SJCRH30 (cell line): ENCODE measurements around the gene GFOD1. TPM values are rescaled to one million over a fixed set of nuclear protein-coding genes. Genes with fewer than 3 reads are reported as not detected.
"Not testable (repeated sequence)": the region's sequence is repeated elsewhere in the genome, so short reads cannot be mapped to it uniquely, and the experiment has no call there.

Source experiments
- DNase-seq, 2 experiments: peaks; one replicate each; pipeline ENCODE4 v3.0.0-alpha.2; 2015 to 2020
- H3K27ac ChIP-seq: fragments of 250-450 bp; sonication (Bioruptor Pico); 2 replicates; pipeline ENCODE4 v1.5.1; 2020; ENCODE audit warnings: mild to moderate bottlenecking, moderate library complexity
- H3K27me3 ChIP-seq: fragments of 250-450 bp; sonication (Bioruptor Pico); 2 replicates; pipeline ENCODE4 v1.5.1; 2020; ENCODE audit warnings: mild to moderate bottlenecking, moderate library complexity
- H3K36me3 ChIP-seq: fragments of 250-450 bp; sonication (Bioruptor Pico); 2 replicates; pipeline ENCODE4 v1.5.1; 2020; ENCODE audit warnings: mild to moderate bottlenecking, moderate library complexity
- H3K4me1 ChIP-seq: fragments of 250-450 bp; sonication (Bioruptor Pico); 2 replicates; pipeline ENCODE4 v1.5.1; 2020; ENCODE audit warnings: mild to moderate bottlenecking, moderate library complexity
- H3K4me3 ChIP-seq: fragments of 250-450 bp; sonication (Bioruptor Pico); 2 replicates; pipeline ENCODE4 v1.5.1; 2020; ENCODE audit warnings: mild to moderate bottlenecking, moderate library complexity
- H3K9me3 ChIP-seq: fragments of 250-450 bp; sonication (Bioruptor Pico); replicated peaks from 2 replicates; pipeline ENCODE4 v1.5.1; 2020; ENCODE audit warnings: mild to moderate bottlenecking, moderate library complexity
- total RNA-seq: library from RNA; depleted of rRNA; stranded (reverse); fragments of >200 nt; shearing (Covaris generic); gene quantifications from 2 replicates; pipeline ENCODE4 v1.2.3, GENCODE V29; 2014

GFOD1 gene
- total RNA-seq, 1 experiment from 2014 or later = 2.9 TPM

DNA sequence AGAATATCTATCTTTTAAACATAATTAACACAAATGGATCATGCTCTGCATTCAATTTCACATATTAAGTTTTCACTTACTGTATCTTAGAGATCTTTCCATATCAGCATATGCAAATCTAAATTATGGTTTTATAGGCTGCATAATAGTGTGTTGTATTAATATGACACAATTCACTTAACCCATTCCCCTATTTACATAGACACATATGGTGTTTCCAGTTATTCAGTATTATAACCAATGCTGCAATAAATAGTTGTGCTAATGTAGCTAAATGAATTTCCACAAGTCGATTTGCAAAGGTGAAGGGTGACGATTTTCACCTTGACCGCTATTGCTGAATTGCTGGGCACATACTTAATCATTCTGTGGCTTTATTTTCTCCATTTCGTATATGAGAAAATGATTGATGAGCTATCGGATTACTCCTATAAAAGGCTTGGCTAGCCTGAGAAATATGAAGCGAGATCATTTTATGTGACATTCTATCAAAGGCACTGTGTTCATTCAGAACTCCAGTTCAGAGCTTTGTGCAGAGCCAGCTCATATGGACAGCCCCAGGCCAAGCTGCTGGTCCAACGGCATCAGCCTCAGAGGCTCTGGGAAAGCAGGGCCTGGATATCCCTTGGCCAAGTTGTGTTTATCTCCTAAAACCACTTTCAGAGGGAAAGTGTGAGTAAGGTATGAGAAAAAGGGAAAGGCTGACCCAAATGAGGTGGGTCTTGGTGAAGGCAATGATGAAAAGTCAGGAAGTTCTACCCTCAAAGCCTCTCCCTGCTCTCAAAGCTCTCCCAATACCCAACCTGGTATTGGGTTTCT lies 50.8 kb downstream of the GFOD1 start:
- Histone ChIP-seq H3K27ac (no peak overlapping the region), H3K27me3 (no peaks in the 10 kb centered on the region), H3K4me3 (no peak overlapping the region), H3K9me3 (no peaks in the 10 kb centered on the region), H3K4me1 (no peaks in the 10 kb centered on the region), H3K36me3 (no peaks in the 10 kb centered on the region)
- no peak for DNase-seq

DNA sequence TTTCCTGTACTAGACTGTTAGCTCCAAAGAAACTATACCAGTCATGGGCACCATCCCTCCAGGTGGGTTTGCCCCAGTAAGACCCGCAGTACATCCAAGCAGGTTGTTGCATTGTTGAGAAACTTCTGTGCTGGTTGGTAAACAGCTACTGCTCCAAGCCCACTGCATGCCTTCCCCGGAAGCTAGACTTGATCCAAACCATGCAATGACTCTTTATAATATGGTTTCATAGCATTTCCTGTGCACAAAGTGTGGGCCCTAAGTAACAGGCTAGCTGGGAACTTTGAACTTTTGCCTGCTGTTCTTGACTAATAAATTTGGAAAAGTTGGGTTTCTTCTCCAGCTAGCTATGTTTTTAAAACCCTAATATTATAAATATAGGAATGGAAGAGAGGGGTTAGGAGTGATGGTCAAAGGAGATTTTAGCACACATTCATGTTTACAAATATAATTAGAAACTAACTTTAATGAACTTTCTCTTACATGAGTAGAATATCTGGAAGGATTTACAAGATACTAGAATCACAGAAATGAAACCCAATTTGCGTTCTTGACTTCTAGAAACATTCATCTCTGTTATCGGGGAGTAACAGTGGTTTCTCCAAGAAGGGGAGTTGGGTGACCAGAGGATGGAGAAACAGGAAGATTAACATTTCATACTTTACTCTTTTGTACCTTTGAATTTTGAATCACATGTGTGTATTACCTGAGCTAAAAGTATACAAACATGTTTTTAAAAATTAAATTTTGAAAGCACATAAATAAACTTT lies 51.7 kb downstream of the GFOD1 start:
- no peaks in the 10 kb centered on the region for H3K9me3 ChIP-seq
- H3K4me3 ChIP-seq = no peak overlapping the region
- no peaks in the 10 kb centered on the region for H3K36me3 ChIP-seq
- H3K4me1 ChIP-seq = no peaks in the 10 kb centered on the region
- H3K27me3 ChIP-seq = no peaks in the 10 kb centered on the region
- no peak for DNase-seq
- H3K27ac ChIP-seq = no peak overlapping the region

DNA sequence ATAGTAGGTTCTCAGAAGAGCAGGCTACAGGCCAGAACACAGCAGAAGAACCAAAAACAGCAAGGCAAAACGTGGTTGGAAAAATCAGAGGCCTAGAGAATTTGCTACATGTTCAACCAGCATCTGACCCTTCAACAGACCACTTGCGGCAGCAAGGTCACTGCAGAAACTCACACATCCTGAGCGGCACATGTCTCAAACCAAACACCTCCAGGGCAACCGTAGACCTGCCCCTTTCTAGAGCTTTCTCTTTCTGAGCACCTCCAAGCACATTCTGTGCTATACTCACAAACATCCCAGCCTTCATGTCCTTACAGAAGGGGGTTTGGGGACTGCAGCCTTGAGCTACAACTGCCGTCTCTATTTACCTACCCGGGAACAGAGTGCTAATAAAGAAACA lies 52.6 kb downstream of the GFOD1 start:
- no peak for DNase-seq
- H3K9me3 ChIP-seq = no peaks in the 10 kb centered on the region
- no peaks in the 10 kb centered on the region for H3K36me3 ChIP-seq
- no peak overlapping the region for H3K4me3 ChIP-seq
- no peak overlapping the region for H3K27ac ChIP-seq
- no peaks in the 10 kb centered on the region for H3K4me1 ChIP-seq
- H3K27me3 ChIP-seq = no peaks in the 10 kb centered on the region

DNA sequence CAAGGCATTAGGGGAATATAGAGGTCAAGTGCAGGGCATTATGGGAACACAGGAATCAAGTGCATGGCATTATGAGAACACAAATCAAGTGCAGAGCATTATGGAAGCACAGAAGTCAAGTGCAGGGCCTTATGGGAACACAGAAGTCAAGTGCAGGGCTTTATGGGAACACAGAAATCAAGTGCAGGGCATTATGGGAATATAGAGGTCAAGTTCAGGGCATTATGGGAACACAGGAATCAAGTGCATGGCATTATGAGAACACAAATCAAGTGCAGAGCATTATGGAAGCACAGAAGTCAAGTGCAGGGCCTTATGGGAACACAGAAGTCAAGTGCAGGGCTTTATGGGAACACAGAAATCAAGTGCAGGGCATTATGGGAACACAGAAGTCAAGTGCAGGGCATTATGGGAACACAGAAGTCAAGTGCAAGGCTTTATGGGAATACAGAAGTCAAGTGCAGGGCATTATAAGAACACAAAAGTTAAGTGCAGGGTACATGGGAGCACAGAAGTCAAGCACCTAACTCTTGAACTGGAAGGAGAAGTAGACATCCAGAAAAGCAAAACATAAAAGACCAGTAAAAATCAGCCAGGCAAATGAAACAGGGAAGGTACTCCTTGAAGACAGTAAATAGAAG lies 53.1 kb downstream of the GFOD1 start:
- not testable (repeated sequence) for H3K36me3 ChIP-seq, H3K4me3 ChIP-seq, H3K9me3 ChIP-seq, H3K27ac ChIP-seq, H3K4me1 ChIP-seq, H3K27me3 ChIP-seq, DNase-seq

DNA sequence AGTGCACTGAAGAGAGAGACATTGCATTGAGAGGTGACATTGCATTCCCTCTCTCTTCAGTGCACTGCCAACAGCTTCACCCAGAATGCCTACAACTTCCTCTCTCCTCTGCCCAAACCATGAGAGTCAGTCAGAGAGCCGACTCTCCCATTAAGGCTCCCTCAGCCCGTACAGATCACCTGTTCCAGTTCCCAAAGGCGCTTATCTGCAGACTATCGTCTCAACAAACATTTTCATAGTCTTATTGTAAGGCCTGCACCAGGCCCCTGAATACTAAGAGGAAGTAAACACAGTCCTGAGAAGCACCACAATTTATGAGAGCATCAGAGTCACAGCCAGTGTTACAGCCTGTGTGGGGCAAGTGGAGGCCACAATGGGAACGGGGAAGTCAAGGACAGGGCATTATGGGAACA lies 53.7 kb downstream of the GFOD1 start:
- DNase-seq = no peak
- Histone ChIP-seq H3K4me3 (no peak overlapping the region), H3K27me3 (no peaks in the 10 kb centered on the region), H3K4me1 (no peaks in the 10 kb centered on the region), H3K9me3 (no peaks in the 10 kb centered on the region), H3K27ac (no peak overlapping the region), H3K36me3 (no peaks in the 10 kb centered on the region)

DNA sequence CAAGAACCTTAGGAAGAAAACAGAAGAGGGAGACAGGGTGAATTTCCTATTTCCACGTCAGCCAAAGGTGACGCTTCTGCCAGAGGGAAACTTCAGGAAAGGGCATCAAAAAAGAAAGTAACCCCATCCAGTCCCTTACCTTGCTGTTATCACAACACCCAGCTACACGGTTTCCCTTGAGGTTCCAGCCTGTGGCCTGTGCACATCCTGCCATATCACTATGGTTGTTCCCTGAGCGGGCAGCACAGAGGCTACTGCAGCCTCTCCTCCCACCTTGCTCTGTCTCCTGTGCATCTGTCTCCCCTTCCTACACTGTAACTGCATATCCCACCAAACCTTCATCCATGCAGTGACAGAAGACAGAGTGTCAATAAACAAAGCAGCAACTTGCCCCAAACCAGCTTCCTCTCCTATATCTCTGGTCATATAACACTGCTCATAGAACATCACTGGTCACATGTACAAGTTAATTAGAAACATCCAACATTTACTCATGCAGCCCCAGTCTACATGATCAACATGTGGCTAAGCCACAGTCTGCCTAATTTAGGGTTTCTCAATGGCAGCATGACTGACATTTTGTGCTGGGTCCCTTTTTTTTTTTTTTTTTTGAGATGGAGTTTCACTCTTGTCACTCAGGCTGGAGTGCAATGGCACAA lies 54.7 kb downstream of the GFOD1 start:
- Histone ChIP-seq H3K4me3 (no peak overlapping the region), H3K27ac (no peak overlapping the region), H3K4me1 (no peaks in the 10 kb centered on the region), H3K27me3 (no peaks in the 10 kb centered on the region), H3K36me3 (no peaks in the 10 kb centered on the region), H3K9me3 (no peaks in the 10 kb centered on the region)
- DNase-seq = no peak

DNA sequence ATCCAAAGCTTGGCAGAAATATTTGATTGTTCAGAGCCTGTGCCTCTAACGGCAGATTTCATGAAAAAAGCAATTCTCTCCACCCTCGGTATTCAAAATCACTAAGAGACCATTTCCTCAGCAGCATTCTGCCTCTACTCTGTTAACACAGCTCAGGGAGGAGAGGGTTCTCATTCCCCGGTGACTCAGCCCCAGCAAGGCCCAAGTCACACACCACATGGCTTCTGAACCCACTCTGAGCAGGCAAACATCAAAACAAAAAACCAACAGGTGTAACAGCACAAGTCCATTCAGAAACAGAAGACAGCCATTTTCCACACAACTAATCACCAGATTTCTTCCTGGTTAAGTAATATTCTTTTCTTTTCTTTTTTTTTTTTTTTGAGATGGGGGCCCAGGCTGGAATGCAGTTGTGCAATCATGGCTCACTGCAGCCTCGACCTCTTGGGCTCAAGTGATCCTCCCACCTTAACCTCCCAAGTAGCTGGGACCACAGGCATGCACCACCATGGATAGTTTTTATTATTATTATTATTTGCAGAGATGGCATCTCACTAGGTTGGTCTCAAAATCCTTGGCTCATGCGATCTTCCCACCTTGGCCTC lies 55.4 kb downstream of the GFOD1 start:
- H3K4me1 ChIP-seq = no peaks in the 10 kb centered on the region
- no peak overlapping the region for H3K4me3 ChIP-seq
- H3K27ac ChIP-seq = no peak overlapping the region
- H3K27me3 ChIP-seq = no peaks in the 10 kb centered on the region
- no peaks in the 10 kb centered on the region for H3K9me3 ChIP-seq
- DNase-seq = peak in 1 of 2 experiments; percentile 14
- no peaks in the 10 kb centered on the region for H3K36me3 ChIP-seq

DNA sequence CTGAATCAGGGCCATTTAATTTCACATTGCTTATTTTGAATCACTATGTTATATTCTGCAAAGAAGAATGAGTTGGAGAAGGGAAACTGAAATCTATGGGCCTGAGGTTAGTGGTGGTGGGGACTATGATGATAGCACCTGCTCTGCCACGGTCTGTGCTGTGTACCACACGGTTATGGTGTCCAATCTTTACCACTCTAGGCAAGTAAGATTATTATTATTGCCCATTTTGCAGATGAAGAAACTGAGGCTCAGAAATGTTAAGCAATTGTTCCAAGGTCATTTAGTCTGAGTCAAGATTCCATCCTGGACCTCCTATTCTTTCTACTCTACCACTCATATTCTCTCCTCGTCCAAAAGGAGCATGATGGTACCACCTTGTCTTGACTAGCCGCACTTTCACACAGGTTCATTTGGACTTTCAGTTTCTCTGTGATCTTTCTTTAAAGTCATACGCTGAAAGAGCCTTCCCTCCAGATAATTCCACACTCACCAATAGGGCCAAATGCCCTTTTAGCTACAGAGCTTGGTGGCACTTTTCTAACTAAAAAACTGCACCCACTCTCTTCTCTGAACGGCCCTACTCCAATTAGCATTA lies 56.2 kb downstream of the GFOD1 start:
- H3K36me3 ChIP-seq = no peaks in the 10 kb centered on the region
- H3K9me3 ChIP-seq = no peaks in the 10 kb centered on the region
- no peak for DNase-seq
- H3K4me1 ChIP-seq = no peaks in the 10 kb centered on the region
- H3K27ac ChIP-seq = no peak overlapping the region
- H3K4me3 ChIP-seq = no peak overlapping the region
- no peaks in the 10 kb centered on the region for H3K27me3 ChIP-seq

DNA sequence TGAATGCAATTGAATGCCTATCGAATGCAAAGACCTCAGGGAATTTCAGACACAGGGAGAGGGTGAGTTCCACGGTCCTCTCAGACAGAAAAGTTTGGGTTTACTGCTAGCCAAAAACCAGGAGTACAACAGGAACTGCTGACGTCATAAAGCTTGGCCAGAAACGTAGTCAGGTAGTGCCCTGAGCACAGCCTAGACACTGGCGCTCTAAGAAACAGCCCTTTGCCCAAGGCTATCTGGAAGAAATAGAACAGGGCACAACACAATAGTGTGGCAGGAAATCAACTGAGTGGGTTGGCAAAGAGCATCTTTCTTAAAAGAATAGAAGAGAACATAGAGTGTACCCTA lies 58.0 kb downstream of the GFOD1 start:
- no peak for DNase-seq
- H3K9me3 ChIP-seq = no peaks in the 10 kb centered on the region
- H3K27me3 ChIP-seq = no peaks in the 10 kb centered on the region
- no peaks in the 10 kb centered on the region for H3K36me3 ChIP-seq
- no peak overlapping the region for H3K4me3 ChIP-seq
- H3K4me1 ChIP-seq = no peaks in the 10 kb centered on the region
- H3K27ac ChIP-seq = no peak overlapping the region

DNA sequence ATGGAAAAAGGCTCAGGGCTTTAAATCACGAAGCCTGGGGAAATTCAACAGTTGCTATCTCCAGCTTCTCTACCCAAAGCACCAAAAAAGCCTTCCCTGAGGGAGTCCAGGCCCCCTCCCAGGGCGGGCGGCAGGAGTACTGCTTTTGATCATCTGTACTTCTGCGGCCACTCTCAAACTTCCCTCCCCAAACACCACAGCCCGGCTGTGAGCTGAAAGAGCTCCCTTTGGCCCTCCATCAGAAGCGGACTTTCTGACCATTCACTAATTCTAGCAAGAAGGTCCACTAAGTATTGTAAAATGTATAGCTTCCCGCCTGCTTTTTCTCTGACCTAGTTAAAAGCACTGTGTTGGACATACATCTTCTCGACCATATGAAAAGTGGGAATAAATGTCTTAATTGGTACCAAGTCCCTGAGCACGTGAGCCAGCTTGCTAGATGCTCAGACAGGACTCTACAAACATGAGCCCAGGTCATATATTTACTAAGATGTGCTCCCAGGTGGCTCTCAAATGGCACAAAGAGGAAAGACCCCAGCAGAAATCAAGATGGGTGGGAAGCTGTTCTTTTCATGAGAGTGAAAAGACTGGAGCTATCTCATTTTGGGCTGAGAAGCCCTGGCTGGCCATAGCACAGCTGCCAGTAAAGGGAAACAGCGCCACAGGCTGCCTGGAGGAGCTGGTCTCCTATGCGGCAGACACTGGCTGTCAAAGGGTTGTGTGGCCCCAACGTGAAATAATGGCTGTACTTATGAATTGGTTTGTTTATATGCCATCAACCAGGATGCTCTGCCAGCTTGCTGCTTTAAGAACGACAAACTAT lies 58.6 kb downstream of the GFOD1 start:
- Histone ChIP-seq H3K4me3 (no peak overlapping the region), H3K27me3 (no peaks in the 10 kb centered on the region), H3K36me3 (no peaks in the 10 kb centered on the region), H3K27ac (no peak overlapping the region), H3K9me3 (no peaks in the 10 kb centered on the region), H3K4me1 (no peaks in the 10 kb centered on the region)
- DNase-seq = no peak

DNA sequence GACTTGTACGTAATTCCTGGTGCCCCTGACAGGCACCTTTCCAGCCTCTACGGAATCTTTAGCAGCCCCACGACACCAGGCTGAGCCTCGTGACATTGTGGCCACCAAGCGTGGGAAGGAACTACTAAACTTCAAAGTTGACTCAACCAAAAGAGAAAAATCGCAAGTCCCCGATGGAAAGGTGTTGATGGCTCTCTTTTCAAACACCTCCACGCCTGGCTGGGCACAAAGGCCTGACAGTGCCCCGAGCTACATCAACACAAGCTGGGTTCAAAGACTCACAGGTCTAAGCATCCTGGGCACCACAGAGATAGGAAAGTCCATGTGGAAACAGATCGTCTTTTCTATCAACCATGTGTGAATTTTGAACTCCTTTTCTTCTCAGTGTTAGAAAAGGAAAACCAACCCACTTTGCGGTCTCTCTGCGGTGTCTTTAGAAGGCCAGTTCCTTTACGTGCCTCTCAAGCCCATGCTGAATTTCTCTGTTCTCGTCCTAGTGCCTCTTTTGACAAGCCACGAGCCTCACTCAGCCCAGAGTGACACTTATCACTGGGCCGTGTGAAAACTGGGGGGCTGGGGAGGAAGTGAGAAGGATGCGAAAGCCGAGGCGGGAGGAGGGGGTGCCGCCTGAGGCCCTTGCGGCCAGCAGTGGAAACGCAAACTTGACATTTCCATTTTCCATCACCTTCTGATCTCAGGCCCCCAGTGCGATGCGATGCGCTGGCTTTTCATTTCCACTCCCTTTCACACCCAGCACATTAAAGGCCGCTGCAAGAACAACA lies 59.4 kb downstream of the GFOD1 start:
- H3K36me3 ChIP-seq = no peaks in the 10 kb centered on the region
- H3K4me3 ChIP-seq = no peak overlapping the region
- H3K27me3 ChIP-seq = no peaks in the 10 kb centered on the region
- H3K9me3 ChIP-seq = no peaks in the 10 kb centered on the region
- H3K27ac ChIP-seq = no peak overlapping the region
- no peaks in the 10 kb centered on the region for H3K4me1 ChIP-seq
- no peak for DNase-seq

DNA sequence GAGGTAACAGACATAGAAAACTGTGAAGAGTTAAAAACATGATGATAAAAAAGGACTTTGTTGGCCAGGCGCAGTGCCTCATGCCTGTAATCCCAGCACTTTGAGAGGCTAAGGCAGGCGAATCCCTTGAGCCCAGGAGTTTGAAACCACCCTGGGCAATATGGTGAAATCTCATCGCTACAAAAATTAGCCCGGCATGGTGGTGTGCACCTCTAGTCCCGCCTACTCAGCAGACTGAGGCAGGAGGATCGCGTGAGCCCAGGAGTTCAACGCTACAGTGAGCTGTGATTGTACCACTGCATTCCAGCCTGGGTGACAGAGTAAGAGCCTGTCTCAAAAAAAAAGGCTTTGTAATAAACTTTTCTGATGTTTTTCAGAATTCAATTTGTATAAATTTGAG lies 60.1 kb downstream of the GFOD1 start:
- Histone ChIP-seq H3K4me1 (no peaks in the 10 kb centered on the region), H3K9me3 (no peaks in the 10 kb centered on the region), H3K27ac (no peak overlapping the region), H3K36me3 (no peaks in the 10 kb centered on the region), H3K4me3 (no peak overlapping the region), H3K27me3 (no peaks in the 10 kb centered on the region)
- no peak for DNase-seq
